Thyroid gland (tissue), 4 donors: ENCODE measurements around the gene SLC7A10. TPM values are rescaled to one million over a fixed set of nuclear protein-coding genes. Genes with fewer than 3 reads are reported as not detected.

Experiments
- DNase-seq, 2 donors: peaks; one replicate each; pipeline ENCODE4 v3.0.0-alpha.2; 2019
- H3K27ac ChIP-seq, 3 donors: fragments of 200-600 bp; sonication (generic); 1 replicate in 2 of 3; 2 replicates in 1 of 3; pipeline ENCODE4 v1.5.1; 2016 to 2019; ENCODE audit warnings: mild to moderate bottlenecking in 1 of 3, moderate library complexity in 1 of 3
- H3K27me3 ChIP-seq: fragments of 200-600 bp; sonication (generic); one replicate; pipeline ENCODE4 v1.5.1; 2019
- H3K36me3 ChIP-seq, 2 donors: fragments of 200-600 bp; sonication (generic); one replicate each; pipeline ENCODE4 v1.5.1; 2016 to 2019
- H3K4me1 ChIP-seq, 2 donors: fragments of 200-600 bp; sonication (generic); one replicate each; pipeline ENCODE4 v1.5.1; 2017 to 2019
- H3K4me3 ChIP-seq, 3 donors: fragments of 200-600 bp; sonication (generic); replicated peaks in 1 of 3; 1 replicate in 2 of 3; 2 replicates in 1 of 3; pipeline ENCODE4 v1.5.1; 2016; ENCODE audit warnings: mild to moderate bottlenecking in 1 of 3
- H3K9me3 ChIP-seq: fragments of 200-600 bp; sonication (generic); one replicate; pipeline ENCODE4 v1.5.1; 2017
- CTCF ChIP-seq, 6 experiments: fragments of 200-600 bp in 3 of 6; fragments of 450-650 bp in 3 of 6; sonication (generic) in 3 of 6; IDR thresholded peaks; one replicate each; pipeline ENCODE4 v1.5.1; 2016 to 2019; ENCODE audit warnings: antibody characterized with exemption in 6 of 6, mild to moderate bottlenecking in 2 of 6, inconsistent platforms in 1 of 6, moderate library complexity in 1 of 6
- POLR2A ChIP-seq, 2 donors: fragments of 450-650 bp; IDR thresholded peaks; one replicate each; pipeline ENCODE4 v1.6.1; 2017; ENCODE audit warnings: antibody characterized with exemption in 2 of 2, mild to moderate bottlenecking in 2 of 2, moderate library complexity in 1 of 2
- WGBS, 2 donors: methylation state at CpG; one replicate each; pipeline ENCODE4 v1.1.5; 2017; 5-methylcytosine and 5-hydroxymethylcytosine counted together
- intact Hi-C: fragments of 100-400 bp; cut with DNase I; formaldehyde crosslinking; loops from one replicate; pipeline ENCODE4 v1.15.1; 2023
- total RNA-seq, 4 donors: library from RNA; depleted of rRNA; stranded (reverse); fragments of >200 nt; gene quantifications; one replicate each; pipeline ENCODE4 v1.2.3, GENCODE V29; 2016

Gene SLC7A10
- total RNA-seq, 4 donors from 2014 or later: 0.29 to 2.7 (median 0.78) TPM

DNA sequence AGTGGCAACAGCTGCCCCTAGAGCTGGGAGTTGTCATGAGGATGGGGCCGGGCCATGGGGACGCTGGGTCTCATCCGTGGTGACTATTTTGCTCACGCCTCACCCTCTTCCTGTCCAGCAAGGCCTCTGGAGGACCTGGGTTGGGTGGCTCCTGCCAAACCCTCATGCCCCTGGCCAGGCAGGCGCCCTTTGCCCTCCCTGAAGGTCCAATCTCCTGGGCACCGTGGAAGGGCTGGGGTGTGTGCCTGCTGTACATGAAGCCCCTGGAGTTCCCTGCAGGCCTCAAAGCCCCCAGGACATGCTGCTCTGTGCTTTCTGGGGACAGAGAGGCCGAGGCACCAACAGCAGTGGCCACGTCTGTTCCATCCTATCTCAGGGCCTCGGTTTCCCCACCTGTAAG is 17.7 kb downstream of the SLC7A10 start:
- intact Hi-C loops: no loop called here
- WGBS, 2 donors: 81 to 87% methylated on average over 4 to 8 of the region's 9 CpGs

DNA sequence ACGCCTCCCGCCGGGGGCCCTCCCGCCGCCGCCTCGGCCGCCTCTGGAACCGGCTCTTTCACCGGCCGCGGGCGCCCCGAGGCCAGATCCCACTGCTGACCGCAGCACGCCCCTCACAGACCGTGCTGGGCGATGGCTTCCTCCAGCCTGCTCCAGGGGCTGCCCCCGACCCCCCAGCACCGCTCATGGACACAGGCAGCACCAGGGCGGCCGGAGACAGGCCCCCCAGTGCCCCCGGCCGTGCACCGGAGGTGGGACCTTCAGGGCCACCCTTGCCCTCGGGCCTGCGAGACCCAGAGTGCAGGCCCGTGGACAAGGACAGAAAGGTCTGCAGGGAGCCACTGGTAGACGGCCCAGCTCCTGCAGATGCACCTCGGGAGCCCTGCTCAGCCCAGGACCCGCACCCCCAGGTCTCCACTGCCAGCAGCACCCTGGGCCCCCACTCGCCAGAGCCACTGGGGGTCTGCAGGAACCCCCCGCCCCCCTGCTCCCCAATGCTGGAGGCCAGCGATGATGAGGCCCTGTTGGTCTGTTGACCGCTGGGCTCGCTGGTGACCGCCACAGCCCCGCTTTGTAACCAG is 18.5 kb downstream of the SLC7A10 start:
- Histone ChIP-seq H3K27me3 (no peaks in the 10 kb centered on the region), H3K27ac (no peak overlapping the region), H3K4me1 (no peaks in the 10 kb centered on the region), H3K4me3 (no peak overlapping the region), H3K36me3 (peaks cover 7 to 9% of the 10 kb centered on the region in 2 donors), H3K9me3 (no peaks in the 10 kb centered on the region)
- DNase-seq: no peak
- WGBS, 2 donors: 93 to 96% methylated on average over 12 to 14 of the region's 38 CpGs
- intact Hi-C loops: no loop called here
- TF ChIP-seq POLR2A (IDR thresholded peaks at IDR 0.05) (no peak), CTCF (IDR thresholded peaks at IDR 0.05) (no peak)

More for the DNA sequence above, 17.7 kb downstream of the SLC7A10 start:
- Histone ChIP-seq H3K9me3 (no peaks in the 10 kb centered on the region), H3K4me3 (no peak overlapping the region), H3K4me1 (no peaks in the 10 kb centered on the region), H3K27ac (no peak overlapping the region), H3K36me3 (peaks cover 7% of the 10 kb centered on the region in 2 donors), H3K27me3 (no peaks in the 10 kb centered on the region)
- no peak for DNase-seq
- TF ChIP-seq POLR2A (IDR thresholded peaks at IDR 0.05) (no peak), CTCF (IDR thresholded peaks at IDR 0.05) (no peak)

DNA sequence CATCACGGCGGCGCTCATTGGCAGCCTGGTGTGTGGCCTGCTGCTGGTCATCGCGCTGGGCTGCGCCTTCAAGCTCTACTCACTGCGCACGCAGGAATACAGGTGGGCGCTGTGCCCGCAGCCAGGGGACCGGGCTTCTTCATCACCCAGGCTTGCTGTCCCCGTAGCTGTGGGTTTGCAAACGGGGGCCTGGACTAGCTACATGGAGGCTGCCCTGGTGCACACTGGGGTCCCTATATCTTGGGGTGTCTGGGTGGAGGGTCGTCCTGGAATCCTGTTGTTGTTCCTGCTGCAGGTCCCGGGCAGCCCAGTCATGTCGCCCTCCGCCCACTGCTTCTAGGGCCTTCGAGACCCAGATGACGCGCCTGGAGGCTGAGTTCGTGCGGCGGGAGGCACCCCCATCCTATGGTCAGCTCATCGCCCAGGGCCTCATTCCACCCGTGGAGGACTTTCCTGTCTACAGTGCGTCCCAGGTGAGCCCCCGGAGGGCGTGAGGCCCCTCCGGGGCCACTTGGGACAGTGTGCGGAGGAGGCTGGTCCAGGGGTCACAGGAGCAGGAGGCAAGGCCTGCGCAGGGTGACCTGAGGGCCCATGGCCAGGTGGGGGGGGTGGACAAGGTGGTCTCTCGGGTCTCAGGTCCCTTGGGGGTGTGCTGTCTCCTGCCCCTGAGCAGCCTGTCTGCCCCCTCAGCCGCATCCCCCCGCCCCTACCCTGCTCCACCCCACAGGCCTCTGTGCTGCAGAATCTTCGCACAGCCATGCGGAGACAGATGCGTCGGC is 19.2 kb downstream of the SLC7A10 start:
- TF ChIP-seq POLR2A (IDR thresholded peaks at IDR 0.05): no peak
- TF ChIP-seq CTCF (IDR thresholded peaks at IDR 0.05): no peak
- no peaks in the 10 kb centered on the region for H3K9me3 ChIP-seq
- intact Hi-C loops: no loop called here
- no peak for DNase-seq
- no peak overlapping the region for H3K4me3 ChIP-seq
- no peaks in the 10 kb centered on the region for H3K4me1 ChIP-seq
- peaks cover 7 to 9% of the 10 kb centered on the region in 2 donors for H3K36me3 ChIP-seq
- no peak overlapping the region for H3K27ac ChIP-seq
- H3K27me3 ChIP-seq: no peaks in the 10 kb centered on the region
- WGBS, 2 donors: 98% methylated on average over 22 to 25 of the region's 38 CpGs

DNA sequence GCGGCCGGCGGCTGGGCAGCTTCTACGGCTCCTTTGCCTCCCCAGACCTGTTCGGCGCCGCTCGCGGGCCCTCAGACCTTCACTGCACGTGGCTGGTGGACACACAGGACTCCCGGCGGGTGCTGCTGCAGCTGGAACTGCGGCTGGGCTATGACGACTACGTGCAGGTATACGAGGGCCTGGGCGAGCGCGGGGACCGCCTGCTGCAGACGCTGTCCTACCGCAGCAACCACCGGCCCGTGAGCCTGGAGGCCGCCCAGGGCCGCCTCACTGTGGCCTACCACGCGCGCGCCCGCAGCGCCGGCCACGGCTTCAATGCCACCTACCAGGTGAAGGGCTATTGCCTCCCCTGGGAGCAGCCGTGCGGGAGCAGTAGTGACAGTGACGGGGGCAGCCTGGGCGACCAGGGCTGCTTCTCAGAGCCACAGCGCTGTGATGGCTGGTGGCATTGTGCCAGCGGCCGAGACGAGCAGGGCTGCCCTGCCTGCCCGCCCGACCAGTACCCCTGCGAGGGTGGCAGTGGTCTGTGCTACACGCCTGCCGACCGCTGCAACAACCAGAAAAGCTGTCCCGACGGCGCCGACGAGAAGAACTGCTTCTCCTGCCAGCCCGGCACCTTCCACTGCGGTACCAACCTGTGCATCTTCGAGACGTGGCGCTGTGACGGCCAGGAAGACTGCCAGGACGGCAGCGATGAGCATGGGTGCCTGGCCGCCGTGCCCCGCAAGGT is 20.0 kb downstream of the SLC7A10 start:
- H3K27ac ChIP-seq: no peak overlapping the region
- no peak for DNase-seq
- H3K9me3 ChIP-seq: no peaks in the 10 kb centered on the region
- peaks cover 7 to 9% of the 10 kb centered on the region in 2 donors for H3K36me3 ChIP-seq
- no peaks in the 10 kb centered on the region for H3K4me1 ChIP-seq
- TF ChIP-seq POLR2A (IDR thresholded peaks at IDR 0.05): no peak
- 95% methylated on average over 8 to 31 of the region's 64 CpGs for WGBS, 2 donors
- H3K27me3 ChIP-seq: no peaks in the 10 kb centered on the region
- H3K4me3 ChIP-seq: no peak overlapping the region
- intact Hi-C loops: no loop called here

DNA sequence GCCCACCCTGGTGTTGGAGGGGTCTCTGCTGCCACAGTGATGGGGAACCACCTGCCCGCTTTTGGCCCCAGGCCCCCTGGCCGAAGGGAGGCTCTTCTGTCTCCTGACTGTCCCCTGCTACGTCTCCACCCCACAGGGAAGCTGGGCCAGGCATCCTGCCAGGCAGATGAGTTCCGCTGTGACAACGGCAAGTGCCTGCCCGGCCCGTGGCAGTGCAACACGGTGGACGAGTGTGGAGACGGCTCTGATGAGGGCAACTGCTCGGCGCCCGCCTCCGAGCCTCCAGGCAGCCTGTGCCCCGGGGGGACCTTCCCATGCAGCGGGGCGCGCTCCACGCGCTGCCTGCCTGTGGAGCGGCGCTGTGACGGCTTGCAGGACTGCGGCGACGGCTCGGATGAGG is 20.5 kb downstream of the SLC7A10 start:
- intact Hi-C loops: no loop called here
- Histone ChIP-seq H3K27ac (no peak overlapping the region), H3K27me3 (no peaks in the 10 kb centered on the region), H3K9me3 (no peaks in the 10 kb centered on the region), H3K4me1 (no peaks in the 10 kb centered on the region), H3K36me3 (peaks cover 7 to 9% of the 10 kb centered on the region in 2 donors), H3K4me3 (no peak overlapping the region)
- TF ChIP-seq POLR2A (IDR thresholded peaks at IDR 0.05): no peak
- no peak for TF ChIP-seq CTCF (IDR thresholded peaks at IDR 0.05)
- WGBS, 2 donors: 95 to 96% methylated on average over 23 to 24 of the region's 27 CpGs
- no peak for DNase-seq
